CD14-positive monocyte (primary cell): ENCODE results near the gene SCN8A. TPM values are rescaled to one million over a fixed set of nuclear protein-coding genes. Genes with fewer than 3 reads are reported as not detected.

Experiments used
- DNase-seq, 3 donors: peaks; one replicate each; pipeline ENCODE4 v3.0.0-alpha.2; 2011 to 2022
- H2AFZ ChIP-seq: 2 replicates; pipeline ENCODE4 v1.6.0; 2012; ENCODE audit warnings: mild to moderate bottlenecking, low read depth, low read length, inconsistent platforms; ENCODE audit not compliant: insufficient read depth, poor library complexity, severe bottlenecking
- H3K27ac ChIP-seq, 2 donors: 1 replicate in 1 of 2; 2 replicates in 1 of 2; pipeline ENCODE4 v1.5.1; 2012 to 2013; ENCODE audit warnings: low read length in 2 of 2, control low read depth in 1 of 2, inconsistent platforms in 1 of 2, low read depth in 1 of 2, mild to moderate bottlenecking in 1 of 2
- H3K27me3 ChIP-seq, 2 donors: one replicate each; pipeline versions ENCODE4 v1.6.0 to v1.6.1; 2011 to 2013; ENCODE audit warnings: low read length in 2 of 2; ENCODE audit not compliant: control insufficient read depth in 2 of 2, insufficient read depth in 2 of 2
- H3K36me3 ChIP-seq, 2 donors: replicated peaks in 1 of 2; 1 replicate in 1 of 2; 2 replicates in 1 of 2; pipeline versions ENCODE4 v1.5.1 to v1.6.1; 2012 to 2013; ENCODE audit warnings: low read length in 2 of 2, control low read depth in 1 of 2, inconsistent platforms in 1 of 2, mild to moderate bottlenecking in 1 of 2; ENCODE audit not compliant: insufficient read depth in 2 of 2, control insufficient read depth in 1 of 2
- H3K4me1 ChIP-seq, 2 donors: 1 replicate in 1 of 2; 2 replicates in 1 of 2; pipeline versions ENCODE4 v1.5.1 to v1.6.1; 2012 to 2013; ENCODE audit warnings: low read length in 2 of 2, control low read depth in 1 of 2, inconsistent platforms in 1 of 2, mild to moderate bottlenecking in 1 of 2, moderate library complexity in 1 of 2; ENCODE audit not compliant: insufficient read depth in 2 of 2, control insufficient read depth in 1 of 2
- H3K4me2 ChIP-seq: replicated peaks from 2 replicates; pipeline ENCODE3; 2012; ENCODE audit warnings: low read length, moderate library complexity, mild to moderate bottlenecking; ENCODE audit not compliant: poor library complexity, severe bottlenecking; ENCODE audit errors: extremely low read depth
- H3K4me3 ChIP-seq, 3 experiments: fragments of 200-600 bp in 1 of 3; sonication (generic) in 1 of 3; replicated peaks in 1 of 3; 1 replicate in 2 of 3; 2 replicates in 1 of 3; pipeline ENCODE4 v1.5.1; 2011 to 2013; ENCODE audit warnings: low read length in 3 of 3, mild to moderate bottlenecking in 3 of 3, control low read depth in 2 of 3, low read depth in 2 of 3, inconsistent platforms in 1 of 3, moderate library complexity in 1 of 3
- H3K79me2 ChIP-seq: 2 replicates; pipeline ENCODE4 v1.6.0; 2012; ENCODE audit warnings: mild to moderate bottlenecking, control low read depth, inconsistent platforms, low read length, moderate library complexity; ENCODE audit not compliant: insufficient read depth
- H3K9ac ChIP-seq: 2 replicates; pipeline ENCODE4 v1.6.0; 2017; ENCODE audit warnings: low read length, mild to moderate bottlenecking; ENCODE audit not compliant: insufficient read depth, poor library complexity, severe bottlenecking
- H3K9me3 ChIP-seq, 2 donors: replicated peaks in 1 of 2; 1 replicate in 1 of 2; 2 replicates in 1 of 2; pipeline versions ENCODE4 v1.5.1 to v1.6.1; 2012 to 2013; ENCODE audit warnings: low read length in 2 of 2, control low read depth in 1 of 2; ENCODE audit not compliant: control insufficient read depth in 1 of 2, insufficient read depth in 1 of 2
- H4K20me1 ChIP-seq: 2 replicates; pipeline ENCODE4 v1.6.0; 2012; ENCODE audit warnings: mild to moderate bottlenecking, low read length, control low read depth, moderate library complexity; ENCODE audit not compliant: insufficient read depth
- H3K27ac Mint-ChIP-seq, 7 donors: one replicate each; pipeline ENCODE4 v1.8.0; 2020; ENCODE audit warnings: mild to moderate bottlenecking in 7 of 7, mixed read lengths in 7 of 7, moderate library complexity in 6 of 7, inconsistent platforms in 2 of 7
- H3K27me3 Mint-ChIP-seq, 3 donors: one replicate each; pipeline ENCODE4 v1.8.0; 2021 to 2022; ENCODE audit warnings: low read depth in 3 of 3, mild to moderate bottlenecking in 3 of 3, mixed read lengths in 3 of 3, moderate library complexity in 3 of 3, inconsistent platforms in 1 of 3
- H3K36me3 Mint-ChIP-seq, 2 donors: one replicate each; pipeline ENCODE4 v1.8.0; 2020; ENCODE audit warnings: mixed read lengths in 2 of 2, inconsistent platforms in 1 of 2, mild to moderate bottlenecking in 1 of 2
- H3K4me1 Mint-ChIP-seq: one replicate; pipeline ENCODE4 v1.8.0; 2020; ENCODE audit warnings: mild to moderate bottlenecking, mixed read lengths
- H3K4me3 Mint-ChIP-seq, 2 donors: one replicate each; pipeline ENCODE4 v1.8.0; 2020; ENCODE audit warnings: mild to moderate bottlenecking in 2 of 2, mixed read lengths in 2 of 2, moderate library complexity in 1 of 2
- H3K9me3 Mint-ChIP-seq, 7 donors: one replicate each; pipeline ENCODE4 v1.8.0; 2020 to 2022; ENCODE audit warnings: mixed read lengths in 7 of 7, mild to moderate bottlenecking in 6 of 7, moderate library complexity in 6 of 7, inconsistent platforms in 2 of 7
- WGBS: methylation state at CpG from one replicate; pipeline ENCODE4 v1.1.5; 2013; ENCODE audit warnings: missing lambda C conversion rate; ENCODE audit not compliant: insufficient coverage; 5-methylcytosine and 5-hydroxymethylcytosine counted together
- intact Hi-C, 2 donors: fragments of 100-400 bp; cut with micrococcal nuclease; formaldehyde crosslinking; loops; one replicate each; pipeline versions ENCODE4 v1.15.0 to v1.15.1; 2023
- polyA plus RNA-seq, 3 donors: library from polyadenylated mRNA; depleted of rRNA in 1 of 3; unstranded in 2 of 3; stranded (reverse) in 1 of 3; fragments of 300-500 nt in 2 of 3; fragments of >200 nt in 1 of 3; fragmentation: Illumina TruSeq in 2 of 3; gene quantifications; 1 replicate in 2 of 3; 2 replicates in 1 of 3; pipeline ENCODE4 v1.2.3, GENCODE V29; 2012 to 2021
- TF ChIP-seq, protein P1 (sequence below): fragments of 200-600 bp; IDR thresholded peaks from one replicate; pipeline ENCODE4 v1.8.0; 2022; ENCODE audit warnings: antibody characterized with exemption, mild to moderate bottlenecking

SCN8A gene
- polyA plus RNA-seq, 3 donors = 0.03 TPM; not detected in 2

DNA sequence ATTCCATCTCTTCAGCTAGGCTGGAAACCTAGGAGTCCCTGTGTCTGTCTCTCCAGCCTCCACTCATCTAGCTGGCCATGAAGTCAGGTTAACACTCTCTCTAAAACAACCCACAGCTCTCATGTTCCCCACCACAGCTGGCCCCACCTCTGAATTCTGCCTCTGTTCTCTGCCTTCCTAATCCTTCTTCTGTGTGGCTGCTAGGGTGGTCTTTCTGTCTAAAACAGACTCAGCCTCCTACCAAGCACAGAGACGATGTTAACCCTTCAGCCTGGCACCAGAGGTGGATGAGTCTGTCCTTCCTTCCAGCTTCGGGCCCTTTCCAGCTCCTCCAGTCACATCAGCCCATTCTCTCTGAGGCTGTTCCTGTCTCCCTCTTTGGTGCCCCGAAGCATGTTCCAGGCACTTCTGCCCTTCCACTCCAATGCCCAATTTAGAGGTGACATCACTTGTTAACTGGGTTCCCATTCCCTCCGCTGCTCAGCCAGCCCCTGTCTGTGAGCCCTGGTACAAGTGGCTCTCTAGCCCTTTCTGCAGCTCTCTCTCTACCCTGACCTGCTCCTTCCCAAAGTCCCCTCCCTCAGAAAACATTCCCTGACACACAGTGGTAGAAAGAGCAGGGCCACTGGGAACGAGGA lies 248.4 kb downstream of the SCN8A start:
- Mint-ChIP-seq H3K9me3 (peaks cover 0 to 2% (median 0%) of the 10 kb centered on the region in 7 donors), H3K36me3 (peaks cover 0 to 6% of the 10 kb centered on the region in 2 donors), H3K27ac (peak overlapping the region in 3 of 7 donors; percentile 7 to 56 (median 33)), H3K27me3 (peaks cover 10 to 40% (median 37%) of the 10 kb centered on the region in 3 donors), H3K4me3 (peak overlapping the region in 1 of 2 donors; percentile 40), H3K4me1 (peaks cover 45% of the 10 kb centered on the region)
- no peak overlapping the region for H3K4me2 ChIP-seq
- no peak overlapping the region for H3K4me3 ChIP-seq
- intact Hi-C loops = no loop called here
- WGBS = 80% methylated on average over 4 of the region's 5 CpGs
- H3K4me1 ChIP-seq = peaks cover 41 to 53% of the 10 kb centered on the region in 2 donors
- no peak overlapping the region for H3K9ac ChIP-seq
- H4K20me1 ChIP-seq = no peaks in the 10 kb centered on the region
- H2AFZ ChIP-seq = no peak overlapping the region
- no peaks in the 10 kb centered on the region for H3K79me2 ChIP-seq
- DNase-seq = no peak
- no peaks in the 10 kb centered on the region for H3K36me3 ChIP-seq
- TF ChIP-seq, protein P1, sequence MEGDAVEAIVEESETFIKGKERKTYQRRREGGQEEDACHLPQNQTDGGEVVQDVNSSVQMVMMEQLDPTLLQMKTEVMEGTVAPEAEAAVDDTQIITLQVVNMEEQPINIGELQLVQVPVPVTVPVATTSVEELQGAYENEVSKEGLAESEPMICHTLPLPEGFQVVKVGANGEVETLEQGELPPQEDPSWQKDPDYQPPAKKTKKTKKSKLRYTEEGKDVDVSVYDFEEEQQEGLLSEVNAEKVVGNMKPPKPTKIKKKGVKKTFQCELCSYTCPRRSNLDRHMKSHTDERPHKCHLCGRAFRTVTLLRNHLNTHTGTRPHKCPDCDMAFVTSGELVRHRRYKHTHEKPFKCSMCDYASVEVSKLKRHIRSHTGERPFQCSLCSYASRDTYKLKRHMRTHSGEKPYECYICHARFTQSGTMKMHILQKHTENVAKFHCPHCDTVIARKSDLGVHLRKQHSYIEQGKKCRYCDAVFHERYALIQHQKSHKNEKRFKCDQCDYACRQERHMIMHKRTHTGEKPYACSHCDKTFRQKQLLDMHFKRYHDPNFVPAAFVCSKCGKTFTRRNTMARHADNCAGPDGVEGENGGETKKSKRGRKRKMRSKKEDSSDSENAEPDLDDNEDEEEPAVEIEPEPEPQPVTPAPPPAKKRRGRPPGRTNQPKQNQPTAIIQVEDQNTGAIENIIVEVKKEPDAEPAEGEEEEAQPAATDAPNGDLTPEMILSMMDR = no peak
- H3K27ac ChIP-seq = no peak overlapping the region
- no peaks in the 10 kb centered on the region for H3K9me3 ChIP-seq
- peaks cover 0 to 4% of the 10 kb centered on the region in 2 donors for H3K27me3 ChIP-seq

GRCh38 chr12:51840966-51841365 lies 249.9 kb downstream of the SCN8A start:
- Mint-ChIP-seq H3K27ac (no peak overlapping the region), H3K27me3 (peaks cover 21 to 52% (median 42%) of the 10 kb centered on the region in 3 donors), H3K9me3 (peaks cover 0 to 2% (median 0%) of the 10 kb centered on the region in 7 donors), H3K36me3 (peaks cover under 1 to 6% of the 10 kb centered on the region in 2 donors), H3K4me3 (no peak overlapping the region), H3K4me1 (peaks cover 43% of the 10 kb centered on the region)
- Histone ChIP-seq H3K27me3 (peaks cover 1 to 18% of the 10 kb centered on the region in 2 donors), H3K4me2 (no peak overlapping the region), H3K9me3 (no peaks in the 10 kb centered on the region), H3K79me2 (no peaks in the 10 kb centered on the region), H3K9ac (no peak overlapping the region), H4K20me1 (no peaks in the 10 kb centered on the region), H3K4me3 (no peak overlapping the region), H3K27ac (no peak overlapping the region), H3K36me3 (no peaks in the 10 kb centered on the region), H3K4me1 (peaks cover 30 to 45% of the 10 kb centered on the region in 2 donors), H2AFZ (no peak overlapping the region)
- DNase-seq = no peak
- TF ChIP-seq, protein P1 = no peak
- WGBS = 90% methylated on average over 2 of the region's 6 CpGs
- intact Hi-C loops = loop anchor here in 1 of 2 donors (1.0 kb wide), 1 partner anchor 10 kb away; no protein-coding TSS in a partner anchor
